A673 (cell line): ENCODE data around the gene ASTN2. TPM values are rescaled to one million over a fixed set of nuclear protein-coding genes. Genes with fewer than 3 reads are reported as not detected.
"Not testable (repeated sequence)": the region's sequence is repeated elsewhere in the genome, so short reads cannot be mapped to it uniquely, and the experiment has no call there.

Experiments used
- BruUV-seq: library from RNA; stranded (reverse); fragments of 400-500 nt; replicated peaks from 2 replicates; lab custom pipeline; 2021; lab: Mats Ljungman, UMichigan
- CTCF ChIA-PET: fragments of 300-600 bp; sonication (Branson Sonifier 250); formaldehyde crosslinking; loops from one replicate; lab custom pipeline; 2022; ENCODE audit warnings: antibody characterized with exemption; lab: Charles Lee
- POLR2A ChIA-PET: fragments of 300-600 bp; sonication (Branson Sonifier 250); formaldehyde crosslinking; loops from one replicate; lab custom pipeline; 2022; ENCODE audit warnings: antibody characterized with exemption; ENCODE audit not compliant: low non-redundant PET; lab: Charles Lee
- DNase-seq: peaks from one replicate; pipeline ENCODE4 v3.0.0-alpha.2; 2015; ENCODE audit warnings: low spot score
- H3K27ac ChIP-seq: fragments of 200-600 bp; sonication (generic); 2 replicates; pipeline ENCODE4 v1.5.1; 2016; ENCODE audit warnings: mixed run types, low read depth, mild to moderate bottlenecking, mixed read lengths, antibody characterized with exemption, low read length; ENCODE audit not compliant: poor library complexity, severe bottlenecking
- H3K27me3 ChIP-seq: fragments of 200-600 bp; sonication (generic); replicated peaks from 2 replicates; pipeline ENCODE4 v1.6.1; 2017; ENCODE audit warnings: mixed run types, low read depth, mild to moderate bottlenecking, mixed read lengths, antibody characterized with exemption, low read length; ENCODE audit not compliant: insufficient read depth, poor library complexity
- H3K36me3 ChIP-seq: fragments of 200-600 bp; sonication (generic); 2 replicates; pipeline ENCODE4 v1.6.1; 2016; ENCODE audit warnings: mixed run types, mild to moderate bottlenecking, mixed read lengths, antibody characterized with exemption, low read length; ENCODE audit not compliant: insufficient read depth, poor library complexity, severe bottlenecking
- H3K4me1 ChIP-seq: fragments of 200-600 bp; sonication (generic); 2 replicates; pipeline ENCODE4 v1.6.1; 2017; ENCODE audit warnings: mixed run types, mild to moderate bottlenecking, mixed read lengths, antibody characterized with exemption, low read length; ENCODE audit not compliant: insufficient read depth, poor library complexity, severe bottlenecking
- H3K4me3 ChIP-seq: fragments of 200-600 bp; sonication (generic); 2 replicates; pipeline ENCODE4 v1.5.1; 2016; ENCODE audit warnings: low read depth, mixed run types, mild to moderate bottlenecking, mixed read lengths, low read length; ENCODE audit not compliant: poor library complexity, severe bottlenecking
- H3K9me3 ChIP-seq: fragments of 200-600 bp; sonication (generic); 2 replicates; pipeline ENCODE4 v1.6.1; 2016; ENCODE audit warnings: mixed run types, low read depth, mild to moderate bottlenecking, mixed read lengths, antibody characterized with exemption, low read length; ENCODE audit not compliant: poor library complexity, severe bottlenecking
- CTCF ChIP-seq: fragments of 300-800, 200-600 bp; sonication (generic); conservative IDR thresholded peaks from 2 replicates; pipeline ENCODE4 v1.5.1; 2017; ENCODE audit warnings: low read depth, mild to moderate bottlenecking, antibody characterized with exemption, low read length, moderate library complexity, mixed read lengths
- EZH2 ChIP-seq: fragments of 200-600 bp; sonication (generic); IDR thresholded peaks from 2 replicates; pipeline ENCODE4 v1.6.1; 2017; ENCODE audit warnings: borderline replicate concordance, low read depth, mild to moderate bottlenecking, mixed read lengths, antibody characterized with exemption, low read length; ENCODE audit not compliant: poor library complexity, severe bottlenecking
- intact Hi-C: fragments of 100-400 bp; cut with micrococcal nuclease; formaldehyde crosslinking; loops from one replicate; pipeline ENCODE4 v1.10.0; 2022; ENCODE audit not compliant: unreplicated experiment
- total RNA-seq: library from RNA; stranded (reverse); gene quantifications from 2 replicates; pipeline ENCODE4 v1.2.3, GENCODE V29; 2021

ASTN2 gene
- total RNA-seq, 1 experiment from 2014 or later, result 3.4 TPM

GRCh38 chr9:116900007-116900367, 514.9 kb downstream of the ASTN2 start:
- Histone ChIP-seq H3K27me3 (peaks cover 7% of the 10 kb centered on the region), H3K36me3 (no peaks in the 10 kb centered on the region), H3K9me3 (no peaks in the 10 kb centered on the region), H3K27ac (no peak overlapping the region), H3K4me1 (no peaks in the 10 kb centered on the region), H3K4me3 (no peak overlapping the region)
- TF ChIP-seq CTCF, result no peak
- DNase-seq, result no peak
- ChIA-PET CTCF (no interaction called here), POLR2A (no interaction called here)
- BruUV-seq, result no TSS peak
- intact Hi-C loops, result no loop called here

GRCh38 chr9:116899337-116900006, 515.4 kb downstream of the ASTN2 start:
- ChIA-PET POLR2A (no interaction called here), CTCF (no interaction called here)
- Histone ChIP-seq H3K9me3 (no peaks in the 10 kb centered on the region), H3K4me3 (no peak overlapping the region), H3K27ac (no peak overlapping the region), H3K36me3 (no peaks in the 10 kb centered on the region), H3K27me3 (peaks cover 7% of the 10 kb centered on the region), H3K4me1 (no peaks in the 10 kb centered on the region)
- no TSS peak for BruUV-seq
- TF ChIP-seq CTCF, result no peak
- TF ChIP-seq EZH2, result no peak
- intact Hi-C loops, result no loop called here
- DNase-seq, result no peak

- H3K9me3 ChIP-seq, H3K36me3 ChIP-seq, intact Hi-C loops, DNase-seq, H3K4me3 ChIP-seq, POLR2A ChIA-PET, H3K4me1 ChIP-seq, CTCF ChIA-PET, BruUV-seq, H3K27ac ChIP-seq, H3K27me3 ChIP-seq: not testable (repeated sequence)
Observed at GRCh38 chr9:116898131-116898530, 516.7 kb downstream of the ASTN2 start.

- no peaks in the 10 kb centered on the region for H3K36me3 ChIP-seq
- H3K9me3 ChIP-seq, result no peaks in the 10 kb centered on the region
- peaks cover 7% of the 10 kb centered on the region for H3K27me3 ChIP-seq
- ChIA-PET CTCF (no interaction called here), POLR2A (no interaction called here)
- no peak for DNase-seq
- H3K4me1 ChIP-seq, result no peaks in the 10 kb centered on the region
- no peak overlapping the region for H3K27ac ChIP-seq
- TF ChIP-seq CTCF (no peak), EZH2 (no peak)
- no peak overlapping the region for H3K4me3 ChIP-seq
- intact Hi-C loops, result no loop called here
- no TSS peak for BruUV-seq
Observed at GRCh38 chr9:116897201-116897600, 517.7 kb downstream of the ASTN2 start.
